Panc1 (cell line): ENCODE measurements around the gene PROSER3.

Experiments used
- CTCF ChIP-seq: fragments of 450-650 bp; IDR thresholded peaks from 2 replicates; pipeline ENCODE4 v1.5.1; 2017; ENCODE audit warnings: mild to moderate bottlenecking
- POLR2AphosphoS5 ChIP-seq: IDR thresholded peaks from 2 replicates; pipeline ENCODE4 v1.6.1; 2012; ENCODE audit warnings: mild to moderate bottlenecking, low read depth, low read length, moderate library complexity
- SIN3A ChIP-seq: IDR thresholded peaks from 2 replicates; pipeline ENCODE4 v1.6.1; 2012; ENCODE audit warnings: low read depth, mild to moderate bottlenecking, low read length, moderate library complexity, borderline replicate concordance; ENCODE audit not compliant: insufficient read depth
- TCF7L2 ChIP-seq: IDR thresholded peaks from 2 replicates; pipeline ENCODE4 v1.6.1; 2011; ENCODE audit warnings: mild to moderate bottlenecking, low read depth, low read length, inconsistent platforms

- no peak for TF ChIP-seq CTCF
- no peak for TF ChIP-seq TCF7L2
- no peak for TF ChIP-seq POLR2AphosphoS5
- TF ChIP-seq SIN3A: no peak
These were observed 3.4 kb upstream of the PROSER3 start for GRCh38 chr19:35754370-35755130.
